Measurements from ENCODE around the gene SLC39A3.

Gene SLC39A3

GRCh38 chr19:2761309-2761677, 21.5 kb upstream of the SLC39A3 start:
- H3K4me3 ChIP-seq (ENCODE audit: low read length), result no peak overlapping the region
- TF ChIP-seq, protein P1, sequence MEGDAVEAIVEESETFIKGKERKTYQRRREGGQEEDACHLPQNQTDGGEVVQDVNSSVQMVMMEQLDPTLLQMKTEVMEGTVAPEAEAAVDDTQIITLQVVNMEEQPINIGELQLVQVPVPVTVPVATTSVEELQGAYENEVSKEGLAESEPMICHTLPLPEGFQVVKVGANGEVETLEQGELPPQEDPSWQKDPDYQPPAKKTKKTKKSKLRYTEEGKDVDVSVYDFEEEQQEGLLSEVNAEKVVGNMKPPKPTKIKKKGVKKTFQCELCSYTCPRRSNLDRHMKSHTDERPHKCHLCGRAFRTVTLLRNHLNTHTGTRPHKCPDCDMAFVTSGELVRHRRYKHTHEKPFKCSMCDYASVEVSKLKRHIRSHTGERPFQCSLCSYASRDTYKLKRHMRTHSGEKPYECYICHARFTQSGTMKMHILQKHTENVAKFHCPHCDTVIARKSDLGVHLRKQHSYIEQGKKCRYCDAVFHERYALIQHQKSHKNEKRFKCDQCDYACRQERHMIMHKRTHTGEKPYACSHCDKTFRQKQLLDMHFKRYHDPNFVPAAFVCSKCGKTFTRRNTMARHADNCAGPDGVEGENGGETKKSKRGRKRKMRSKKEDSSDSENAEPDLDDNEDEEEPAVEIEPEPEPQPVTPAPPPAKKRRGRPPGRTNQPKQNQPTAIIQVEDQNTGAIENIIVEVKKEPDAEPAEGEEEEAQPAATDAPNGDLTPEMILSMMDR (IDR thresholded peaks at IDR 0.05; ENCODE audit: insufficient read depth, low read depth, low read length, missing control alignments), result no peak

GRCh38 chr19:2759965-2760364, 20.1 kb upstream of the SLC39A3 start:
- TF ChIP-seq, protein P1 (IDR thresholded peaks at IDR 0.05; ENCODE audit: insufficient read depth, low read depth, low read length, missing control alignments), result no peak
- no peak for DNase-seq (ENCODE audit: low read depth)
- H3K4me3 ChIP-seq (ENCODE audit: low read length), result no peak overlapping the region

More at GRCh38 chr19:2761309-2761677, 21.5 kb upstream of the SLC39A3 start:
- DNase-seq (ENCODE audit: low read depth), result no peak

DNA sequence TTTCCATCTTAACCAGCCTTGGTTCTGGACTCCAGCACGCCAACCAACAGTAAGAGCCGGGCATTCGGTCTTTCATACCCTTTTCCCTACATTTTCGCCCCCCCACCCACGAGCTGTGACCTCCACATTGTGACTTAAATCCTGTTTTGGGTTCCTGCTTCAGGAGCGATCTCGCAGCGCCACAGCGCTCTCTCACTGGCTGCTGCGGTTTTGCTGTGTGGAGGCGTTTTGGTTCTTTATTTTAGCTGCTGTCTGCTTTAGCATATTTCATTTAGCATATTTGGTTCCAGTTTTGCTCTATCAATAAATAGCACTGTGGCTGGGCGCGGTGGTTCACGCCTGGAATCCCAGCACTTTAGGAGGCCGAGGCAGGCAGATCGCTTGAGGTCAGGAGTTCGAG, 19.5 kb upstream of the SLC39A3 start:
- TF ChIP-seq, protein P1 (IDR thresholded peaks at IDR 0.05; ENCODE audit: insufficient read depth, low read depth, low read length, missing control alignments), result no peak
- DNase-seq (ENCODE audit: low read depth), result no peak

DNA sequence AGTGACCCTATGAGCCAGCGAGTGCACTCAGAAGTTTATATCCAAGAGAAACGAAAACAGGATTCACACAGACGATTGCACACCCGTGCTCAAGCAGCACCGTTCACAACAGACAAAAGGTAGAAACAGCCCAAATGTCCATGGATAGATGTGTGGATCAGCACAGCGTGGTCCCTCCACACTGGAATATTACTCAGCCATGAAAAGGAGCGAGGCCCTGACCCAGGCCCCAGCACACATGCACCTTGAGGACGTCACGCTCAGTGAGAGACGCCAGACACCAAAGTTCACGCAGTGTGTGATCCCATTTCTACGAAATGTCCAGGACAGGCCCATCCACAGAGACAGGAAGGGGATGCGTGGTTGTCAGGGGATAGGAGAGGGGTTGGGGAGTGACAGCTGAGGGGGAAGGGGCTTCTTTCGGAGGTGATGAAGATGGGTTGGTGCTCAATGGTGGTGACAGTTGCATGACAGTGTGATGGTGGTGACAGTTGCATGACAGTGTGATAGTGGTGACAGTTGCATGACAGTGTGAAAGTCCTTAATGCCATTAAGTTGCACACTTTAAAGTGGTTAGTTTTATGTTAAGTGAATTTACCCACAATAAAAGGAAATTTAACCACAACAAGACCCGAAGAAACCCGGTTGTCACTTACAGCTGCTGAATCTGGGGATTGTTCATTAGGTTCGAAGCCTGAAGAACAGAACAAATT, 18.9 kb upstream of the SLC39A3 start:
- H3K4me3 ChIP-seq (ENCODE audit: low read length), result no peak overlapping the region
- TF ChIP-seq, protein P1 (IDR thresholded peaks at IDR 0.05; ENCODE audit: insufficient read depth, low read depth, low read length, missing control alignments), result no peak
- no peak for DNase-seq (ENCODE audit: low read depth)

More for the DNA sequence above, 19.5 kb upstream of the SLC39A3 start:
- H3K4me3 ChIP-seq (ENCODE audit: low read length), result no peak overlapping the region

DNA sequence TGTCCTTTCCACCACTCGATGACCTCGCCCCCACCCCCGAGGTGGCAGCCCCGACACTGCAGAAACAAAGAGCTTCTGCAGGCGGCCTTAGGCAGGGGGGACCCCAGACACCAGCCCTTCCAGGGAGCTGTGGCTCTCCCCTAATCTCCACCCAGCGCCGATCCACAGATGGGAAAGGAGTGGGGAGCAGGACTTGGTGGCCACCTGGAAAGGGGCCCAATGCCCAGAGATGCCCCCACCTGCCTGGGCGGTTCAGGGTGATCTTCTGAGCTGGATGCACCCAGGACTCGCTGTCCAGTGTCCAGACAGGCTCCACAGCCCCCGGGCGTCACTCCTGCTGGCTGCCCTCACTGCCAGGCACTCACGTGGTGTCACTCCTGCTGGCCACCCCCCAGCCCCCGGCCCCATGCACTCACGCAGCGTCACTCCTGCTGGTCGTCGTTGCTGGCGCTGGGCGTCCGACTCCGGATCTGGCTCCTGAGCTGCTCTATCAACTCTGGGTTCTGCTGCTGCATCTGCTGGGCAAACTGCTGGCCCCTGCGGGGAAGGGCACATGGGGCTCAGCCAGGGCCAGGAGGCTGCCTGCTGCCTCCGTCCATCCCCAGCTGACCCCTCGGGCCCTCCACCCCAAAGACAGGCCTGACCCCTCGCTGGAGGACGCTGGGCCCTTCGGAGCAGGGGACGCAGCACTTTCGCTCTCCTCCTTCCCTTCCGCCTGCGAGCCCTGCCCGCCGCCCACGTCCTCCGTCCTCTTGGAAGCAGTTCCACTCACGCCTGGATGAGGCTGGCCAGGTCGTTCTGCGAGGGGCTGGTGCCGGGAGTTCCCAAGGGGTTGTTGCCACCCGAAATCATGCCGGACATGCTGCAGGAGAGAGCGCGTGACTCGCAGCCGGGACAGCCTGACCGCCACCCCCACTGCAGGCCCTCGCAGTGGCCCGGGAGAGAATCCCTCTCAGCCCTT, 17.4 kb upstream of the SLC39A3 start:
- TF ChIP-seq, protein P1 (IDR thresholded peaks at IDR 0.05; ENCODE audit: insufficient read depth, low read depth, low read length, missing control alignments), result no peak

DNA sequence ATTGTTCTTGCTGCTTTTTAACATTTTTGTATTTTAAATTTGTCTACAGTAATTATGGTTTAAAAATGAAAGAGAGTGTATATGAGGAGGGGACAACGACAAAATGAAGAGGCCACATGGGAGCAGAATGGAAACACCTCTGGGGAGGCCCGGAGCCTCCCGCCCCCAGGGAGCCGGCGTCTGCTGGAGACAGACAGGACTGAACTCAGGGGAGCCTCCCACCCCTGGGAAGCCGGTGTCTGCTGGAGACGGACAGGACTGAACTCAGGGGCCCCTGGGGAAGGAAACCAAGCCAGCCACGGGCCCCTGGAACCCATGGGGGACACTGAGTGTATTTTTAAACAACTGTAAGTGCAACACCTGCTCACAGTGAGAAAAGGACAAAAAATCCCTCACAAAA, 16.7 kb upstream of the SLC39A3 start:
- TF ChIP-seq, protein P1 (IDR thresholded peaks at IDR 0.05; ENCODE audit: insufficient read depth, low read depth, low read length, missing control alignments), result no peak
- DNase-seq (ENCODE audit: low read depth), result no peak
- H3K4me3 ChIP-seq (ENCODE audit: low read length), result no peak overlapping the region

More for the DNA sequence above, 17.4 kb upstream of the SLC39A3 start:
- no peak for DNase-seq (ENCODE audit: low read depth)
- H3K4me3 ChIP-seq (ENCODE audit: low read length), result no peak overlapping the region
